ENCODE measurements around the gene TNFRSF21. TPM values are rescaled to one million over a fixed set of nuclear protein-coding genes. Genes with fewer than 3 reads are reported as not detected.

Gene TNFRSF21
- total and polyA plus RNA-seq, 2 of the 8 experiments (the other 6 are each of a cell fraction or from before 2014, with no cell fraction given): 16.4 to 52.7 TPM

GRCh38 chr6:47337519-47337918 is 27.8 kb upstream of the TNFRSF21 start:
- Histone ChIP-seq H2BK120ac (replicated peaks; ENCODE audit: low read depth, low read length) (no peak overlapping the region), H3K36me3 (ENCODE audit: control insufficient read depth in 2 of 4, insufficient read depth in 4 of 4, low read length in 3 of 4) (no peaks in the 10 kb centered on the region), H2BK12ac (ENCODE audit: low read depth, low read length) (no peak overlapping the region), H4K20me1 (replicated peaks in 1 of 2; ENCODE audit: control insufficient read depth in 1 of 2, insufficient read depth in 2 of 2, low read length in 2 of 2) (no peaks in the 10 kb centered on the region), H2BK15ac (ENCODE audit: low read length) (no peak overlapping the region), H4K8ac (ENCODE audit: extremely low read depth, insufficient read depth, low read length) (no peak overlapping the region), H3K27me3 (replicated peaks in 1 of 4; ENCODE audit: control insufficient read depth in 3 of 4, extremely low read depth in 1 of 4, insufficient read depth in 3 of 4, low read length in 3 of 4) (no peaks in the 10 kb centered on the region), H4K91ac (replicated peaks; ENCODE audit: insufficient read length, low read length) (no peak overlapping the region), H3K27ac (ENCODE audit: low read depth, low read length) (no peak overlapping the region), H3K9ac (replicated peaks in 1 of 4; ENCODE audit: extremely low read depth in 1 of 4, low read depth in 3 of 4, low read length in 3 of 4) (no peak overlapping the region), H3K4ac (replicated peaks; ENCODE audit: insufficient read length, low read depth, low read length) (no peak overlapping the region), H2AK5ac (ENCODE audit: low read depth, low read length) (no peak overlapping the region), H2BK5ac (ENCODE audit: low read depth, low read length) (no peak overlapping the region), H3K4me1 (replicated peaks in 1 of 4; ENCODE audit: control insufficient read depth in 3 of 4, insufficient read depth in 4 of 4, low read length in 3 of 4) (no peaks in the 10 kb centered on the region), H3K4me2 (ENCODE audit: insufficient read depth in 1 of 2, low read depth in 2 of 2, low read length in 2 of 2) (no peak overlapping the region), H3K23ac (ENCODE audit: insufficient read length) (no peak overlapping the region), H2AFZ (ENCODE audit: low read length) (no peak overlapping the region), H2BK20ac (ENCODE audit: low read length) (no peak overlapping the region), H3K9me3 (ENCODE audit: insufficient read depth in 2 of 2, low read depth in 1 of 2, low read length in 1 of 2) (no peaks in the 10 kb centered on the region), H3K56ac (replicated peaks; ENCODE audit: insufficient read length, low read depth, low read length) (no peak overlapping the region), H3K23me2 (ENCODE audit: low read depth, low read length) (no peaks in the 10 kb centered on the region), H3K79me1 (ENCODE audit: low read depth, low read length) (no peaks in the 10 kb centered on the region), H3K4me3 (ENCODE audit: extremely low read depth in 1 of 4, insufficient read depth in 2 of 4, low read depth in 3 of 4, low read length in 4 of 4) (no peak overlapping the region), H3K14ac (ENCODE audit: insufficient read length) (no peak overlapping the region), H3K79me2 (ENCODE audit: control insufficient read depth in 1 of 2, insufficient read depth in 2 of 2, low read length in 2 of 2) (no peaks in the 10 kb centered on the region), H3K18ac (ENCODE audit: extremely low read depth, low read length) (no peak overlapping the region), H4K5ac (ENCODE audit: insufficient read length, low read depth, low read length) (no peak overlapping the region)
- DNase-seq (ENCODE audit: low read depth in 1 of 2, low spot score in 2 of 2): no peak
- FAIRE-seq: no peak
- 86% methylated on average over 2 of the region's 2 CpGs; no CpG with 5 or more reads in 1 of the 2 experiments for WGBS, 2 experiments (ENCODE audit: extremely low coverage in 1 of 2, insufficient coverage in 1 of 2, insufficient read length in 1 of 2, insufficient replicate concordance in 2 of 2, low coverage in 1 of 2, low lambda C conversion rate in 2 of 2, missing lambda C conversion rate in 1 of 2)
- POLR2A ChIA-PET (ENCODE audit: partially characterized antibody): no interaction called here
- CTCF ChIA-PET (ENCODE audit: partially characterized antibody): interaction anchor here (0.6 to 1.1 kb wide), 4 partner anchors 21 to 257 kb away, joined by 3 to 4 read pairs (median 3); no protein-coding TSS in a partner anchor
- TF ChIP-seq SUZ12 (IDR thresholded peaks at IDR 0.05; ENCODE audit: low read length): no peak
- TF ChIP-seq CBX8 (IDR thresholded peaks at IDR 0.05; ENCODE audit: borderline replicate concordance, low read depth, low read length): no peak
- no peak for TF ChIP-seq POLR2A (IDR thresholded peaks at IDR 0.05; ENCODE audit: control extremely low read depth in 1 of 2, low read depth in 2 of 2, low read length in 2 of 2)
- no peak for TF ChIP-seq KDM5A (IDR thresholded peaks at IDR 0.05; ENCODE audit: low read length)
- no peak for TF ChIP-seq NANOG (IDR thresholded peaks at IDR 0.05; ENCODE audit: insufficient read depth, low read depth, low read length, poor library complexity, severe bottlenecking)
- no peak for TF ChIP-seq KDM1A (IDR thresholded peaks at IDR 0.05; ENCODE audit: borderline replicate concordance, low read length)
- TF ChIP-seq SP4 (IDR thresholded peaks at IDR 0.05; ENCODE audit: low read length): no peak
- no peak for TF ChIP-seq TEAD4 (IDR thresholded peaks at IDR 0.05; ENCODE audit: low read depth, low read length)
- no peak for TF ChIP-seq BACH1 (IDR thresholded peaks at IDR 0.05; ENCODE audit: low read length)
- TF ChIP-seq RXRA (IDR thresholded peaks at IDR 0.05; ENCODE audit: insufficient read depth, low read depth, low read length): no peak
- TF ChIP-seq CHD1 (IDR thresholded peaks at IDR 0.05; ENCODE audit: low read depth, low read length): no peak
- TF ChIP-seq BRCA1 (IDR thresholded peaks at IDR 0.05; ENCODE audit: low read depth, low read length): no peak
- TF ChIP-seq RBBP5 (IDR thresholded peaks at IDR 0.05; ENCODE audit: borderline replicate concordance, low read depth, low read length): no peak
- TF ChIP-seq JUND (IDR thresholded peaks at IDR 0.05; ENCODE audit: low read length): no peak
